GM12864 (cell line): ENCODE data around the gene MRFAP1.

Experiments
- DNase-seq: peaks from one replicate; pipeline ENCODE4 v3.0.0-alpha.2; 2011; ENCODE audit warnings: low read depth
- H3K4me3 ChIP-seq: 2 replicates; pipeline ENCODE4 v1.5.1; 2011; ENCODE audit warnings: mild to moderate bottlenecking, low read depth, low read length, control low read depth
- TF ChIP-seq, protein P1 (sequence below): IDR thresholded peaks from 2 replicates; pipeline ENCODE4 v1.5.1; 2011; ENCODE audit warnings: low read depth, mild to moderate bottlenecking, moderate library complexity, low read length, control low read depth, inconsistent platforms; ENCODE audit errors: missing control alignments

The MRFAP1 gene

DNA sequence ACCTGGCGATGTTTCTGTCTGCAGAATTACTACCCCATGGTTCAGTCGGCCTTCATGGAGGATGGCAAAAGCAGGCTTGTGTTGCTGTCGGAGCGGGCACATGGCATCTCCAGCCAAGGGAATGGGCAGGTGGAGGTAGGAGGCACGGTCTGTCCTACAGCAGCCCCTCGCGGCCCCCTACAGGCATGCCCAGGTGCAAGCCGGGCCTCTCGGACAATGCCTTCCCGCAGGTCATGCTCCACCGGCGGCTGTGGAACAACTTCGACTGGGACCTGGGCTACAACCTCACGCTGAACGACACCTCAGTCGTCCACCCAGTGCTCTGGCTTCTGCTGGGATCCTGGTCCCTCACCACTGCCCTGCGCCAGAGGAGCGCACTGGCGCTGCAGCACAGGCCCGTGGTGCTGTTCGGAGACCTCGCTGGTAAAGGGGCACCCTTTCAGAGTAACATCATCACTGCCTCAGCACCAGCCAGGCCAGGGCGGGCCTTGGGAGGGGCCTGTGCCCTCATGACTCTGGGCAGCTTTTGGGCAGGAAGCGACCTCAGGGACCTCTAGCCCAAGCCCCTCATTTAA lies 29.5 kb upstream of the MRFAP1 start:
- no peak for DNase-seq
- TF ChIP-seq, protein P1, sequence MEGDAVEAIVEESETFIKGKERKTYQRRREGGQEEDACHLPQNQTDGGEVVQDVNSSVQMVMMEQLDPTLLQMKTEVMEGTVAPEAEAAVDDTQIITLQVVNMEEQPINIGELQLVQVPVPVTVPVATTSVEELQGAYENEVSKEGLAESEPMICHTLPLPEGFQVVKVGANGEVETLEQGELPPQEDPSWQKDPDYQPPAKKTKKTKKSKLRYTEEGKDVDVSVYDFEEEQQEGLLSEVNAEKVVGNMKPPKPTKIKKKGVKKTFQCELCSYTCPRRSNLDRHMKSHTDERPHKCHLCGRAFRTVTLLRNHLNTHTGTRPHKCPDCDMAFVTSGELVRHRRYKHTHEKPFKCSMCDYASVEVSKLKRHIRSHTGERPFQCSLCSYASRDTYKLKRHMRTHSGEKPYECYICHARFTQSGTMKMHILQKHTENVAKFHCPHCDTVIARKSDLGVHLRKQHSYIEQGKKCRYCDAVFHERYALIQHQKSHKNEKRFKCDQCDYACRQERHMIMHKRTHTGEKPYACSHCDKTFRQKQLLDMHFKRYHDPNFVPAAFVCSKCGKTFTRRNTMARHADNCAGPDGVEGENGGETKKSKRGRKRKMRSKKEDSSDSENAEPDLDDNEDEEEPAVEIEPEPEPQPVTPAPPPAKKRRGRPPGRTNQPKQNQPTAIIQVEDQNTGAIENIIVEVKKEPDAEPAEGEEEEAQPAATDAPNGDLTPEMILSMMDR: no peak
- H3K4me3 ChIP-seq: no peak overlapping the region

DNA sequence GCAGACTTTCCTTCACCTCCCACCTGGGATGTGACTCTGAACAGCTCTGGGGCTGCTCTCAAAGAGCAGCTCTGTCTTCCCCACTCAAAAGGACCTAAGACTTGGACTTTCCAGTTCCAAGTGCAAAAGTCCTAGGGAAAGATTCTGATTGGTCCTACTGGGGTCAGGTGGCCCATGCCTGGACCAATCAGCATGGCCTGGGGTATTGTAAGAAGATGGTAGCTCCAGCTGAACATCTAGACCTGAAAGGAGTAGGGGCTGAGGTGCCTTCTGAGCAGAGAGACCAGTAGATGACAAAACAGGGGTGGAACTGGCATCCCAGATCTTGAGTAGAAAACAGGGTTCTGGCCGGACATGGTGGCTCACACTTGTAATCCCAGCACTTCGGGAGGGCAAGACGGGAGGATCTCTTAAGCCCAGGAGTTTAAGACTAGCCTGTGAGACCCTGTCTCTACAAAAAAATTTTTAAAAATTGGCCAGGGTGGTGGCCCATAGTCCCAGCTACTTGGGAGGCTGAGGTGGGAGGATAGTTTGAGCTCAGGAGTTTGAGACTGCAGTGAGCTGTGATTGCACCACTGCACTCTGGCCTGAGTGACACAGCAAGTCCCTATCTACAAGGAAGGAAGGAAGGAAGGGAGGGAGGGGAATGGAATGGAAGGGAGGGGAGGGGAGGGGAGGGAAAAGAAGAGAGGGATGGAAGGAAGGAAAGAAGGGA lies 27.4 kb upstream of the MRFAP1 start:
- no peak overlapping the region for H3K4me3 ChIP-seq
- TF ChIP-seq, protein P1: no peak
- DNase-seq: no peak

DNA sequence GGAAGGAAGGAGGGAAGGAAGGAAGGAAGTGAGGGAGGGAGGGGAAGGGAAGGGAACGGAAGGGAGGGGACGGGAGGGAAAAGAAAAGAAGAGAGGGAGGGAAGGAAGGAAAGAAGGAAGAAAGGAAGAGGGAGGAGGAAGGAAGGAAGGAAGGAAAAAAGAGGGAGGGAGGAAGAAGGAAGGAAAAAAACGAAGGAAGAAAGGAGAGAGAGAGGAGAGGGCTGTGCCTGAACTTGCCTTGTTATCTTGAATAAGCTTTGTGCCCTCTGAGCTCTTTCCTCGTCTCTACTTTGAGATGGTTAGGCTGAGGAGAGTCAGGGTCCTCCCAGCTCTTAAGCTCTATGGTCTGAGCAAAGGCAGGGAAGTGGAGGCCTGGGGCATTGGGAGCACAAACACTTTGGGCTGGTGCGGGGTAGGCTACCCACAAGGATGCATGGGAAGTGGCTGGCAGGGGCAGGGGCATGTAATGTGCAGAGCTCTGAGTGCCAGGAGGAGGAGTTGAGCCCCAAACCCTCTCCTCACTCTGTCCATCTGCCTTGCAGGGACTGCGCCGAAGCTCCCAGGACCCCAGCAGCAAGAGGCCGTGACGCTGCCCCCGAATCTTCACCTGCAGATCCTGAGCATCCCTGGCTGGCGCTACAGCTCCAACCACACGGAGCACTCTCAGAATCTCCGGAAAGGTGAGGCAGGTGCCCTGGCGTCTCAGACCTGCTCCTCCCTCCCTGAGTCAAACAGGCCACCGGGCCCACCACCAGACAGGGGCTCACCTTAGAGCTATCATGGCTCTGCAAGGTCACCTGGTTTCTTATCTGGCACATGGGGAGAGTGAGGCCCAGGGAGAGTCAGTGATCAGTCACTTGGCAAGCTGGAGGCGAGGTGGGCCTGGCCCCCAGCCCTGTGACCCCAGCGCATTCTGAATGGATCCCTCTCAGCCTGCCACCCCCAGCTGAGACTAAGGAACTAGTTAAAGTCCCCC lies 26.5 kb upstream of the MRFAP1 start:
- DNase-seq: no peak
- TF ChIP-seq, protein P1: no peak
- H3K4me3 ChIP-seq: no peak overlapping the region

DNA sequence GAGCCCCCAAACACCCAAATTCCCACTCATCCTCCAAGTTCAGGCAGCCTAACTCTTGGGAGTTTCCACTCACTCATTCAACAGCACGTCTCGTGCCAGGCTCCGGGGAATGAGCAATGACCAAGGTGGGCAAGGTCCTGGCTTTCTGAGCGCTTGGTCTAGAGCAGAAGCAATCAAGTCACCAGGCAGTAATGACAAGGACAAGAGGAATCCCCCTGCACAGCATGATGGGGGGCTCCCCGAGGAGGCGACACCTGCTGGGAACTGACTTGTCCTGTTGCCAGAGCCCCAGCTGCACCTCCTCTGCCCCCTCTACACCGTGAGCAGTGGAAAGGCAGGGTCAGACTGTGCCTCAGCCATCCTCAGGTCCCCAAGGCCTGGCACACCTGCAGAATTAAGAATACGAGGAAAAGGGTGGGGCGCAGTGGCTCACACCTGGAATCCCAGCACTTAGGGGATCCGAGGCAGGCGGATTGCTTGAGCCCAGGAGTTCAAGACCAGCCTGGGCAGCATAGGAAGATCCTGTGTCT lies 25.7 kb upstream of the MRFAP1 start:
- H3K4me3 ChIP-seq: no peak overlapping the region
- no peak for DNase-seq
- TF ChIP-seq, protein P1: no peak

DNA sequence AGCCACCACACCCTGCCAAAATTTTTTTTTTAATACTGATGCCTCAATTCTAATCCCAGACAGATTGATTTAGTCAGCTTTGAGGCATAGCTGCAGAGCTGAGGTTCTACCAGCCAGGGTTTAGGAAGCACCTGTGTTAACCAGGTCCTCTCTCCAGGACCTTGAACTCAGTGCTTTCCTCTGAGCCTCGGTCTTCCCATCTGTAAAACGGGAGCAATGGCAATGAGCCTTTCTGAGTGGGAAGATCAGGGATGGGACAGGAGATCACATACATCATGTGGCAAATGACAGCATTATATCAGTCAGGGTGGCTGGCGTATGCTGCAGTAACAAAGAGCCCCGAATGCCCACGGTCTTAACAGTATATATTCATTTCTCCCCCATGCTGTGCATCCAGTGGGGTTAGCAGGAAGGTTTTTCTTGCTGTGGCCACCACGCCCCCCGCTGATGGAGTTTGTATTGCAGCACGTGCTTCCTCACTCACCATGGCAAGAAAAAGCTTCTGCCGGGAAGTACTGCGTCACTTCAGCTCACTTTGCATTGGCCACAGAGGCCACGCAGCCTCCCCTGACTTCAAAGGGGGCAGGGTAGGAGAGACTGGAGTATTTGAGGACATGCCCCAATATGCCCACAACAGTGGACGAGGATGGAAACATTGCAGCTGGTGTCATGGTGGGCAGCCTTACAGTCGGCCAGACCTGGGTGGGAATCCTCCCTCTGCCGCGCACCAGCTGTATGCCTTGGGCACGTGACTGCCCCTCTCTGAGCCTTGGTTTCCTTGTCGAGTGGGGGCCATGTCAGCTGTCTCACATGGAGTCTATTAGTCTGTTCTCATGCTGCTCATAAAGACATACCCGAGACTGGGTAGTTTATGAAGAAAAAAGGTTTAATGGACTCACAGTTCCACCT lies 24.1 kb upstream of the MRFAP1 start:
- no peak overlapping the region for H3K4me3 ChIP-seq
- no peak for DNase-seq
- TF ChIP-seq, protein P1: no peak

DNA sequence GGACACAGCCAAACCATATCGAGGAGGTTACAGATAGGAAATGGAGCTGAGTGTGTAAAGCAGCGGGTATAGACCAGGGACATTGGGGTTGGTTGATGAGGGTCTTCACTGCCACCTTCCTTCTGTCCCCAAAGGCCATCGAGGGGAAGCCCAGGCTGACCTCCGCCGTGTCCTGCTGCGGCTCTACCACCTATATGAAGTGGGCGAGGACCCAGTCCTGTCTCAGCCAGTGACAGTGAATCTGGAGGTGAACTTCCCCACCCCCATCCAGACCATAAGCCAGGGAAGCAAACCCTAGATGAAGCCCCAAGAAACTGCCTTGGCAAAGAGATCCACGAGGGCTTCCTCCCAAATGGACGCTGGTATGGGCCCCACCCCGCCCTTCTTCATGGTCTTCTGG lies 23.2 kb upstream of the MRFAP1 start:
- TF ChIP-seq, protein P1: no peak
- H3K4me3 ChIP-seq: no peak overlapping the region
- DNase-seq: no peak
